Measurements from ENCODE around the gene MGME1.

GRCh38 chr20:17951323-17951722 lies 17.5 kb upstream of the MGME1 start:
- TF ChIP-seq CTCF (IDR thresholded peaks at IDR 0.05) (no peak), POLR2A (IDR thresholded peaks at IDR 0.05) (no peak)
